ENCODE results near the gene TRMT61B.

- TF ChIP-seq CTCF (conservative IDR thresholded peaks at IDR 0.05; ENCODE audit: low read depth in 2 of 2): no peak
- no peak for TF ChIP-seq REST (IDR thresholded peaks at IDR 0.05; ENCODE audit: unreplicated experiment)
- no peak for TF ChIP-seq ZNF462 (CRISPR knock-in tag; IDR thresholded peaks at IDR 0.05)
- TF ChIP-seq EZH2phosphoT487 (IDR thresholded peaks at IDR 0.05; ENCODE audit: unreplicated experiment): no peak
- no peak for TF ChIP-seq EZH2 (IDR thresholded peaks at IDR 0.05; ENCODE audit: low read depth, unreplicated experiment)
- no peak for TF ChIP-seq POLR2AphosphoS5 (IDR thresholded peaks at IDR 0.05; ENCODE audit: low read depth)
- no peak for TF ChIP-seq JUNB (IDR thresholded peaks at IDR 0.05; ENCODE audit: unreplicated experiment)
- no peak for TF ChIP-seq ZNF331 (CRISPR knock-in tag; IDR thresholded peaks at IDR 0.05; ENCODE audit: low read depth)
Observed at GRCh38 chr2:28828382-28828781, 41.7 kb downstream of the TRMT61B start.
